DMS53 (cell line): Measurements from ENCODE around the gene FANCC.
A peak's percentile ranks its signal among the peaks of the same experiment; 100 is the strongest.

Experiments used
- DNase-seq: peaks from one replicate; lab custom pipeline; 2025; lab: John Stamatoyannopoulos, UW

FANCC gene

DNA sequence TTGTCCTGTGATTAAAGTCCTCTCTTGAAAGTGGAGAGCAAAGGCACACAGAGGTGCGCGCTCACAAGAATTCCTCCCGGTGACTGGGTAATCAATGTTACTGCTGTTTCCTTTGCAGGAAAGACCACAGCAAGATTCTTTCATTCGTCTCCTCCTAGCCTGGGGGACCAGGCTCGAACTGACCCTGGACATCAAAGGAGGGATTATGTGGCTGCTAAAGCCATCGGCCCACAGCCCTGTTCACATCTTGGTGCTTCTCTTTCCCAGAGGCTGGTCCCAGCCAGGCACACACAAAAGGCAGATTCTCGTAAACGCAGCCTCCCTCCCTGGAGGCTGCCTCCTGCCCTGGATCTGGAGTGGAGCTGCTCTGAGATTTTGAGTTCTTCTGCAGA is 230.9 kb downstream of the FANCC start:
- no peak for DNase-seq

DNA sequence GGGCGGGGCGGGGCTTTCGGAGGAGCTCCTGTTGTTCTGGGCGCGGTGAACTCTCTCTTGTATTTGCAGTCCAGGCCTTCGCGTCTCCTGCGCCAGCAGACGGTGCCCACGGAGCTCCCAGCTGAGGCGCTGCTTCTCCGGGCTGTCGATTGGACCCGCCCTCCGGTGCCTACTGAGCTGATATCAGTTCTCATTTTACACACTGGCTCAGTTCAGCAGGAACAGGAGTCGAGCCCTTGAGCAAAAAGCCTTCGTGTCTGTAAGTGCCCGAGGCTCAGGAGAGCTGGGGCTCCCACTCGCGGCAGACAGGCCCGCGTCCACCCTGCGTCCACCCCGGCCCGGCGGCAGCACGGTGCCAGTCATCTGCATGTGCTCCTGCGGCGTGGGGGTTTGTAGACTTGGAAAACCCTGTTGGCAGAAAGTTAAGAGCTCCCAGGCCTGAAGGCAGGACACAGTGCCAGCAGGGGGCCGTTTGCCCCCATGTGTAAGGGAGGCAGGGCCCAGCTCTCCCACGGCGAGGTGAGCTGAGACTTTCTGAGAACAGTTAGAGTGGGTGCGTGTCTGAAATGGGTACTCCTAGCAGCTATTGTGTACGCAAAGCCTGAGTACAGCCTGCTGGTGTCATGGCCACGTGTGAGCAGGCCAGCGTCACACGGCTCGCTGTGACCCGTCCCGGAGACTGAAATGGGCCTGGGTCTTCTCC is 231.5 kb downstream of the FANCC start:
- no peak for DNase-seq

DNA sequence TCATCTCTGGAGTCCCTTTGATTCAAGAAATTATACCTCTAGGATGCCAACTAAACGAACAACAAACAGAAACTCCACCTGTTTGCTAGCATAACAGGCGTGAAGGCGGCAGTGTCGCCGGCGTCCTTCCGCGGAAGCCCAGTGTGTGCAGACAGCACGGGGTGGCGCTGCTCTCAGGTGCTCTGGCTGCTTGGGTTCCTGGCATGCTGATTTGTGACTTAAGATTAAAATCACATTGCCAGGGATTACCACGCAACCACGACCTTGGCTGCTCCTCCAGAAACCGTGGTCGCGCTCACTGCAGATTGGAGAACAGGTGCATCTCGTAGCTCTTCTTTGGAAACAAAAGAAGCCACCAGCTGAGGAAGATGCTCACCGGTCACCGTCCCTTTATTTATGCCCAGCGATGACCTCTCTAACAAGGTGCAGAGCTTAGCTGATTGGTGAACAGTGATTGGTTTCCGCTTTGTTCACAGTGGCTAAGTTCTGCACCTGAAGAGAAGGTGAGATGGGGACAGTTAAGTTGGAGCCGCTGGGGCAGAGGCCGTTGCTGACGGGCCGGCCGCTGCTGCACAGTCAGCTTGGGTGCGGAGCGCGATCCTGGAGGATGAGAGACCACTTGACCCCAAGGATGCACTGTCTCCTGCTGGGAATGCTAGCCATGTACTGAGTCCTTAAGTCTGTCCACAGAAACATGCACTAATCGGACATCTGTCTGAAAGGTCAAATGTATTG is 232.3 kb downstream of the FANCC start:
- peak; percentile 40 for DNase-seq

GRCh38 chr9:95084254-95084934 is 233.1 kb downstream of the FANCC start:
- DNase-seq, result no peak

DNA sequence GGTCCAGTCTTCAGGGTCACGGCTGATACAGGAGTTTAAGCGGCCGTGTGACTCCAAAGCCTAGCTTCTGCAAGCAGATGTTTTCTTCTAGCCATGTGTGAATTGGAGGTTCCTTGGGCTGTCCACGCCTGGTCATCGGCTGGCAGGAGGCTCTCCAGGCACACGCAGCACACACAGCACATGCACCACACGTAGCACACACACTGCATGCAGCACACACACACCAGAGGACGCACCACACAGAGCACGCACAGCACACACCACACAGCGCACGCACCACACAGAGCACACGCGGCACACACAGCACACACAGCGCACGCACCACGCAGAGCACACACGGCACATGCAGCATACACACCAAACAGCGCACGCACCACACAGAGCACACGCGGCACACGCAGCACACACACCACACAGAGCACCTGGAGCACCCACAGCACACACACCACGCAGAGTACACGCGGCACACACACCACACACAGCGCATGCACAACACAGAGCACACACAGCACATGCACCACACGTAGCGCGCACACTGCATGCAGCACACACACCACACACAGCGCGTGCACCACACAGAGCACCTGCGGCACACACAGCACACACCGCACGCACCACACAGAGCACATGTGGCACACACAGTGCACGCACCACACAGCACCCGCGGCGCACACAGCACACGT is 234.3 kb downstream of the FANCC start:
- no peak for DNase-seq

DNA sequence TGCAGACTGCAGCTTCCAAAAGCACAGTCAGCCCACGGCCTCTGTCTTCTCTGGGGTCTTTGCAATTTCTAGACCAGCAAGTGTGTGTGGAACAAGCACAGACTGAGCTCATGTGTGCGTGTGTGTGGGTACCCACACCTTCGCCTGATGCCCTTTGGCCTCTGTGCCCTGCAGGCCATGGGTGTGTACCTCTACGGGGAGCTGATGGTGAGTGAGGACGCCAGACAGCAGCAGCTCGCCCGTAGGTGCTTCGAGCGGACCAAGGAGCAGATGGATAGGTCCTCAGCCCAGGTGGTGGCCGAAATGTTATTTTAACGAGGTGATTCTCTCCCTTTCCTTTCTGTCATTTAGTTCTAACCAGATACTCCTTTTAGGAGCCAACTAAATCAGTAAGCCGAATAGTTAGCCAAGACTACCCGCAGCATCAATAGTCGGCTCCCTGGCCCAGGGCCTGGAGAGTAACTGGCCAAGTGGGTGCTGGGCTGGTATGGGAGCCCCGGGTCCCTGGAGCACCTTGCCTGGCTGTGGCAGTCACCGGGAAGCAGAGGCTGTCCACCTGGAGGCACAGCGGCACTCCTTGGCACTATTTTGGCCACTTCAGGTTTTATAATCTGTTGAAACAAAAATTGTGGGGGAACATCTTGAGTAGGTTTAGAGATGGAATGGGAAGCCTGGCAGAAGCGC is 235.0 kb downstream of the FANCC start:
- no peak for DNase-seq

GRCh38 chr9:95081998-95082397 is 235.5 kb downstream of the FANCC start:
- DNase-seq, result no peak

DNA sequence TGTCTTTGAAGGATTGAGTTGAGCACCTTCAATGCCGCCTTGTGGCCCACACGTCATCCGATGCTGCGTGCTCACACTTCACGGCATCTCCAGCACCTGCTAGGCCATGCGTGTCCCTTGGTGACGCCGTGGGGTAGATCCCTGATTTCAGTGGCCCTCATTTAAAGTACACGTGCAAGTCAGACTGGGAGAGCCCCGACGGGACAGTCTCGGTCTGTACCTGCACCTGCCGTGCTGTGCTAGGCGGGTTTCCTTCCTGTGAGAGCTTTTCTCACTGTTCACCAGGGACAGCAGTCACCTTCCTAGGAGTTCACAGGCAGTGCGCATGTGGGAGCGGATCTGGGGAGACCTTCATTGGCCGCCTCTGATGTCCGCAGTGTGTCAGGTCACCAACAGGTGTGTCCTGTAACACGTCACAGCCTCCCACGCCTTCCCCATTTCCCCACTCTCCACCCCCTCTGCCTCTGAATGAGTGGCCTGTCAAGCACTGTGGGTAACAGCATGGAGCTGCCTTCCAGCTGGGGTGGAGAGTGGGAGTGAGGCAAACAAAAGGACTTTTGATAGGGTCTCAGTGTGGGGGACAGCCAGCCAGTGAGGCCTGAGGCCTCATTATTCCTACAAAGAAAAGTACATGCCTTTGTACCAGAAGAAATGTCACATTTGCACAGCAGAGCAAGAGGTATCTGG is 236.4 kb downstream of the FANCC start:
- DNase-seq, result no peak

GRCh38 chr9:95079461-95079860 is 238.0 kb downstream of the FANCC start:
- DNase-seq, result no peak

DNA sequence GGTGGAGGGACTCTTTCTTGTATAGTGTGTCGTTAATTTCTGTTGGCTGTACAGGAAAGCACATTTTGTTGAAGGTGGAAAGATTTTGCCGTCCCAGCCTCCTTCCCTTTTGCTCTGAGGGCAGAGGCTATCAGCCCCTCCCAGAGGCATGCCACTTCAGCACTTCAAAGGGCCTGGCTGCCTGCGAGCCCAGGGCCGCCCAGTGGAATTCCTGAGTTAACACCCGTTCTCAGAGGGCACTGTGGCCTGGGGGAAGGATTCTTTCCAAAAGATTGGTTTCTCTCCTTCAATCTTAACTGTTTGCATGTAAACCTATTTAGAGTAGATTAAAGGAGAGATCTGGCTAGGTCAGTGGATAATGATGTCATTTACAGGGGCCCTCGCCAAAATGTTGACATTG is 238.6 kb downstream of the FANCC start:
- DNase-seq, result no peak

DNA sequence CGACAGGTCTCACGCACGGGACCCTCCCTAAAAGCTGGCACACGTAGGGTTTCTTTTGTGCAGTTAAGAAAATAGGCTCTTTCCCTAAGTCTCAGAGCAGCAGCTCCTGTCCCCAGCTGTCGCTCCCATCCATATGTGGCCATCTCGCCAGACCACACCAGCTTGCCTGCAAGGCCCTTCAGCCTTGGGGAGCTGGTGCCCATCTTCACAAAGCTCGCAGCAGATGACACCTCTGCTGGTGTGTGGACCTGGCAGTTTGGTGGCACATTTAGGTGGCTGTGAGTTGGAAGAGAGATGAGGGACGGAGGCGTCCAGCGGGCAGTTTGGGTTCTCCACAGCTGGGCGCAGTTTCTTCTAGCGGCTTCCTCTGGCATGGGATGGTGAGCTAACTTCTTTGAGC is 239.0 kb downstream of the FANCC start:
- DNase-seq, result no peak

DNA sequence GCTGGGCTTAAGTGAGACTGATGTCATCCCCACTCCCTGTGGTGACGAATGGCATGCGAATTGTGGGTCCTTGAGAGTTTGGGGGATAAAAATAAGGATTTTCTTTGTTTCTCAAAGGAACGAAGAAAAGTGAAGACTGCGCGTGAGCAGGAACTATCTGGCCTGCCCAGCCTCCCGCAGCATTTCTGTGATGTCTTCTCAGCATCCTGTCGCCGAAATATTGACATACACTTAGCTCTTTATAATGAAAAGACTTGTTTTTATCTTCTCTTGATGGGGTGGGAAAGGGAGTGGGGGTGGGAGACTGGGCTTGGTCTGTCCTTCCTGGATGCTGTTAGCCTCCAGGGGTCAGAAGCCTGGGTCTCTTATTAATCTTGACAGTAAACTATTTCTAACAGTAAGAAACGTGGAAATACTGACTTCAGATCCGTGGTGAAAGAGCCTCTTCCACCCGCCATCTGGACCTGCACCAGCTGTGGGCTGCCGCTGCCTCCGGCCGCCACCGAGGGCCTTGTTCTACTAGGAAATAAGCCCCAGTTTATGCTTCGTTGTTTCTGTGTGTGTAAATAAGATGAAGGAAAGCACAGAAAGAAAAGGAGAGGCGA is 239.6 kb downstream of the FANCC start:
- DNase-seq, result no peak

DNA sequence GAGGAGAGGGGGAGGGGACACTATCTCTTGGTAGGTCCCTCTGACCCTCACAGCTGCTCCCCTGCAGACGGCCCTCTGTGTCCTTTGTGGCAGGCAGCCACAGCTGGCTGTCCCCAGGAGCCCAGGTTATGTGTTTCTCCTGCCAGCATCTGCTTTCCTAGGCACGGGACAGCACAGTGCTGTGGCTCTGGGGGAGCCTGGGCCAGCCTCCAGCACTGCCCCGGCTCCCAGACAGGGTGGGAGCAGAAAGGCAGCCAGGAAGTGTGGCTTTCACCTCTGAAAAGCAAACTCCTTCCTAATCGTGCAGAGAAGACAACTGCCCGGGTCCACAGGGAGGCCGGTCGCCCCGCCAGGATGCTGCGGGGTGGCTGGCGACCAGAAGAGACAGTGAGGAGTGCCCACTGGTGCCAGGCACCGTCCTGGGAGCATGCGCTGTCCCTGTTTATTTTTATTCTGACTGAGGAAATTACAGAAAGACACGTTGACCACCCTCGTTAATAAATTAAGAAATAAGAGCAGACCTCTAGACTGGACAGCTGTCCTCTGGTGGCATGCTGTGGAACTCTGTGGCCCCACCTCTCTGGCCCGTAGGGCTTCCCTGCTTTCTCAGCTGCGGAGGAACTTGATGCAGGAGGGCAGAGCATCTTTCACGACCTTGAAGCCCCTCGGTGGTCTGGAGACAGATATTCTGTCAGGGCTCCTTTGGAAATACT is 240.3 kb downstream of the FANCC start:
- no peak for DNase-seq

DNA sequence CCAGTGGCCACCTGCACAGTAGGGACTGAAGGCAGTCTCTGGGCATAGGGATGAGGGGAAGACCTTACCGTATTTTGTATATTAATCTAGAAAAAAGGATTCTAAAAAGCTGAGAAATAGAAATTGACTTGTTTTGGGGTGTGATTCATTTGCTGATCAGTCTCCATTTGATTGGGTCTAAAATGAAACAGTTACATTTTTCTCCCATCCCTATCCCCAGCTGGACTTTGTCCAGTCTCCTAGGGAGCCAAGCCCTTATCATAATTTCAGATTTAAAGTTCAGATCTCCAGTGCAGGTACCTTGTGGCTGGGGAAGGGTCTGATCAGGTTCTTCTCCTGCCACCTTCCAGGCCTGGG is 240.8 kb downstream of the FANCC start:
- DNase-seq, result no peak

DNA sequence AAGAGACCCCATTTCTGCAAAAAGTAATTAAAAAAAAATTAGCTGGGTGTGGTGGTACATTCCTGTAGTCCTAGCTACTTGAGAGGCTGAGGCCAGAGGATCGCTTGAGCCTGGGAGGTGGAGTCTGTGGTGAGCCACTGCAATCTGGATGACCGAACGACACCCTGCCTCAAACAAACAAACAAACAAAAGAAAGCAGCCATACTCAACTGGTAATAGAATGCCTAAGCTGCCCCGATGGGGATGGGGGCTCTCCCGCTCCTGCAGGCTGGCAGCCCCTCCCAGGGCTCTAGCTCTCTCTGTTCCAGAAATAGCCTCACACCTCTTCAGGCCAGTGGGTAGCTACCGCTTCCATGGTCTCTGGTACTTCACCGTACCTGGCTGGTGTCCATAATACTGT is 241.8 kb downstream of the FANCC start:
- peak; percentile 32 for DNase-seq

- DNase-seq, result peak; percentile 98
Measured at GRCh38 chr9:95074632-95075031, 242.9 kb downstream of the FANCC start.

- peak; percentile 67 for DNase-seq
Measured at GRCh38 chr9:95073918-95074317, 243.6 kb downstream of the FANCC start.

DNA sequence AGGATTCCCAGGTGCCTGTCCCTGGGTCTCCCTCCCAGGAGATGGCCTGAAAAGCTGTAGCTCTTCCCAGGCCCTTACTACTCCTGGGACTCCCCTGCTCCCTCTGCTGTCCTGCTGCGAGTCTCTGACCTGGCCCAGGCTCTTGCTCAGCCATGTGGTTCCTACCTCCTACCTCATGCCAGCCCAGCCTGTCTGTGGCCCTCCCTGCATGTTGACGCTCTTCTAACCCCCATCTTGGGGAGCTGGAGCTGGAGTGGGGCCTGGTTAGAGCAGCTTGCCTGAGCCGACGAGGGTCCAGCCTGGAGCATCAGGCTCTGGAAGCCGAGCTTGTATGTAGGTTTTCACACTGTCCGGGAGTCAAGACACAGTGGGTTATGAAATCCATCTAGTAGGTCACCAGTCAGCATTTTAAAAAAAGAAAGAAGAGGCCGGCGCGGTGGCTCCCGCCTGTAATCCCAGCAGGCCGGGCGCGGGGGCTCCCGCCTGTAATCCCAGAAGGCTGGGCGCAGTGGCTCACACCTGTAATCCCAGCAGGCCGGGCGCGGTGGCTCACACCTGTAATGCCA is 244.4 kb downstream of the FANCC start:
- DNase-seq, result peak; percentile 52

DNA sequence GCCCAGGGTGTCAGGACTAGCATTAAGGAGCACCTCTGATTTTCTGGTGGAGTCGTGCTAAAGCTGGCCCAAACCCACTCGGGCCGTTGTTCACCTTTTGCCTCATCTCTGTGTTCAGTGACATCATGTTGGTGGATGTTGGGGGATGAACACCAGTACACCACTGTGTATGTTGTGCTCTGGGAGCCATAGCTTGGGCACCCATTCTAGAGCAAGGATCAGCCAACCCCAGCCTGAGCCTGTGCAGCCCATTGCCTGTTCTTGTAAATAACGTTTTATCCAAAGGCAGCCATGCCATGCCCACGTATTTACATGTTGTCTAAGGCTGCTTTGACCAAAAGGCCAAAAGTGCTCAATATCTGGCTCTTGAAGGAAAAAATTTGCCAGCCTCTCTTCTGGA is 245.6 kb downstream of the FANCC start:
- DNase-seq, result no peak

DNA sequence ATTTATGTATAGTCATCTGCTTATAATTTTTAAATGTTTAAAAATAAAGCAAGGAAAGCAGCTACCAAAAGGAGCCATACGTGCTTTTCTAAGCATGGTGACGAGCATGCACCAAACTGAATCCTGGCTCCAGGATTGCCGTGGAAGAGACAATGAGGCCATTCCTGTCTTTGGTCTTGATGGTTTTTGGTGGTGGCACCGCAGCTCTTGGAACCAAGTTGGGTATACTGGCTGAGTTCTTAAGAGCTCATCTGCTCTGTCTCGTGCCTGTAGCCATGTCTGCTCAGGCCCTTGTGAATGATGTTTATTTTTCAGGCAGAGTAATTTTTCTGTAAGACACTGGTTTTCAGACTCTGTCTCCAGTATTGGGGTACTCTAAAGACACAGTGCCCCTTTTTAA is 246.1 kb downstream of the FANCC start:
- no peak for DNase-seq
